ENCODE data around the gene PRX. TPM values are rescaled to one million over a fixed set of nuclear protein-coding genes. Genes with fewer than 3 reads are reported as not detected.

Gene PRX
- polyA plus RNA-seq, 1 donor from 2014 or later = 0.20 TPM

DNA sequence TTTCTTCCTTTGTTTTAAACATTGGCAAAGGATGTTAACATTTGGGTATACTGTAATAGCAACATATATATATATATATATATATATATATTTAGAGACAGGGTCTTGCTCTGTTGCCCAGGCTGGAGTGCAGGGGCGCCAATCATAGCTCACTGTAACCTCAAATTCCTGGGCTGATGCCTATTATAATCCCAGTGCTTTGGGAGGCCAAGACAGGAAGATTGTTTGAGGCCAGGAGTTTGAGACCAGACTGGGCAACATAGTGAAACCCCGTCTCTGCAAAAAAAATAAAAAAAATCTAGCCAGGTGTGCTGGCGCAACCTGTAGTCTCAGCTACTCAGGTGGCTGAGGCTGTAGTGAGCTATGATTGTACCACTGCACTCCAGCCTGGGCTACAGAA is 47.0 kb upstream of the PRX start:
- Histone ChIP-seq H2AFZ (ENCODE audit: low read depth, low read length) (no peak overlapping the region), H3K36me3 (ENCODE audit: insufficient read depth, low read length) (no peaks in the 10 kb centered on the region), H3K9ac (ENCODE audit: low read length) (no peak overlapping the region), H3K4me2 (ENCODE audit: low read length) (no peak overlapping the region), H3K9me2 (ENCODE audit: insufficient read depth, low read length) (no peaks in the 10 kb centered on the region), H3K4me3 (ENCODE audit: low read length) (no peak overlapping the region), H4K20me1 (ENCODE audit: insufficient read depth) (no peaks in the 10 kb centered on the region), H3K27ac (ENCODE audit: low read length) (no peak overlapping the region), H3K27me3 (ENCODE audit: insufficient read depth, low read depth, low read length) (no peaks in the 10 kb centered on the region), H3K79me2 (replicated peaks; ENCODE audit: insufficient read depth, low read length) (no peaks in the 10 kb centered on the region), H3F3A (ENCODE audit: insufficient read depth, low read length, poor library complexity, severe bottlenecking) (no peaks in the 10 kb centered on the region), H3K9me3 (ENCODE audit: low read length) (no peaks in the 10 kb centered on the region)
- TF ChIP-seq EP300 (conservative IDR thresholded peaks at IDR 0.05; ENCODE audit: poor library complexity, severe bottlenecking) (no peak), RAD21 (conservative IDR thresholded peaks at IDR 0.05) (no peak), POLR2AphosphoS5 (IDR thresholded peaks at IDR 0.05) (no peak), SMC3 (conservative IDR thresholded peaks at IDR 0.05; ENCODE audit: poor library complexity) (no peak)

DNA sequence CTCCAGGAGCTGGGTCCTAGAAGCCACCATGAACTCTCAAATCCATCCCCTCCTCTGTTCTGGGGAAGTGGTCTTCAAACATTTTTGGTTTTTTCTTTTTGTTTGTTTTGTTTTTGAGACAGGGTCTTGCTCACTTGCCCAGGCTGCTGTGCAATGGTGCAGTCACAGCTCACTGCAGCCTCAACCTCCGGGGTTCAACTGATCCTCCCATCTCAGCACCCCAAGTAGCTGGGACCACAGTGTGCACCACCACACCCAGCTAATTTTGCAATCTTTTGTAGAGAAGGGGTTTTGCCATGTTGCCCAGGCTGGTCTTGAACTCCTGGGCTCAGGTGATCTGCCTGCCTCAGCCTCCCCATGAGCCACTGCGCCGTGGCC is 45.4 kb upstream of the PRX start:
- H4K20me1 ChIP-seq (ENCODE audit: insufficient read depth) = no peaks in the 10 kb centered on the region
- no peaks in the 10 kb centered on the region for H3K27me3 ChIP-seq (ENCODE audit: insufficient read depth, low read depth, low read length)
- no peaks in the 10 kb centered on the region for H3K9me2 ChIP-seq (ENCODE audit: insufficient read depth, low read length)
- no peak overlapping the region for H3K27ac ChIP-seq (ENCODE audit: low read length)
- H3K9ac ChIP-seq (ENCODE audit: low read length) = no peak overlapping the region
- TF ChIP-seq TAF1 (IDR thresholded peaks at IDR 0.05; ENCODE audit: low read depth) (no peak), EP300 (conservative IDR thresholded peaks at IDR 0.05; ENCODE audit: poor library complexity, severe bottlenecking) (no peak), MXI1 (conservative IDR thresholded peaks at IDR 0.05; ENCODE audit: poor library complexity, severe bottlenecking) (no peak), EZH2 (IDR thresholded peaks at IDR 0.05; ENCODE audit: borderline replicate concordance, insufficient read depth, low read length, poor library complexity, severe bottlenecking) (no peak), SMC3 (conservative IDR thresholded peaks at IDR 0.05; ENCODE audit: poor library complexity) (no peak), POLR2AphosphoS5 (IDR thresholded peaks at IDR 0.05) (no peak), RAD21 (conservative IDR thresholded peaks at IDR 0.05) (no peak)
- TF ChIP-seq, protein P1, sequence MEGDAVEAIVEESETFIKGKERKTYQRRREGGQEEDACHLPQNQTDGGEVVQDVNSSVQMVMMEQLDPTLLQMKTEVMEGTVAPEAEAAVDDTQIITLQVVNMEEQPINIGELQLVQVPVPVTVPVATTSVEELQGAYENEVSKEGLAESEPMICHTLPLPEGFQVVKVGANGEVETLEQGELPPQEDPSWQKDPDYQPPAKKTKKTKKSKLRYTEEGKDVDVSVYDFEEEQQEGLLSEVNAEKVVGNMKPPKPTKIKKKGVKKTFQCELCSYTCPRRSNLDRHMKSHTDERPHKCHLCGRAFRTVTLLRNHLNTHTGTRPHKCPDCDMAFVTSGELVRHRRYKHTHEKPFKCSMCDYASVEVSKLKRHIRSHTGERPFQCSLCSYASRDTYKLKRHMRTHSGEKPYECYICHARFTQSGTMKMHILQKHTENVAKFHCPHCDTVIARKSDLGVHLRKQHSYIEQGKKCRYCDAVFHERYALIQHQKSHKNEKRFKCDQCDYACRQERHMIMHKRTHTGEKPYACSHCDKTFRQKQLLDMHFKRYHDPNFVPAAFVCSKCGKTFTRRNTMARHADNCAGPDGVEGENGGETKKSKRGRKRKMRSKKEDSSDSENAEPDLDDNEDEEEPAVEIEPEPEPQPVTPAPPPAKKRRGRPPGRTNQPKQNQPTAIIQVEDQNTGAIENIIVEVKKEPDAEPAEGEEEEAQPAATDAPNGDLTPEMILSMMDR (IDR thresholded peaks at IDR 0.05; ENCODE audit: poor library complexity, severe bottlenecking) = no peak
- TF ChIP-seq, protein P2, sequence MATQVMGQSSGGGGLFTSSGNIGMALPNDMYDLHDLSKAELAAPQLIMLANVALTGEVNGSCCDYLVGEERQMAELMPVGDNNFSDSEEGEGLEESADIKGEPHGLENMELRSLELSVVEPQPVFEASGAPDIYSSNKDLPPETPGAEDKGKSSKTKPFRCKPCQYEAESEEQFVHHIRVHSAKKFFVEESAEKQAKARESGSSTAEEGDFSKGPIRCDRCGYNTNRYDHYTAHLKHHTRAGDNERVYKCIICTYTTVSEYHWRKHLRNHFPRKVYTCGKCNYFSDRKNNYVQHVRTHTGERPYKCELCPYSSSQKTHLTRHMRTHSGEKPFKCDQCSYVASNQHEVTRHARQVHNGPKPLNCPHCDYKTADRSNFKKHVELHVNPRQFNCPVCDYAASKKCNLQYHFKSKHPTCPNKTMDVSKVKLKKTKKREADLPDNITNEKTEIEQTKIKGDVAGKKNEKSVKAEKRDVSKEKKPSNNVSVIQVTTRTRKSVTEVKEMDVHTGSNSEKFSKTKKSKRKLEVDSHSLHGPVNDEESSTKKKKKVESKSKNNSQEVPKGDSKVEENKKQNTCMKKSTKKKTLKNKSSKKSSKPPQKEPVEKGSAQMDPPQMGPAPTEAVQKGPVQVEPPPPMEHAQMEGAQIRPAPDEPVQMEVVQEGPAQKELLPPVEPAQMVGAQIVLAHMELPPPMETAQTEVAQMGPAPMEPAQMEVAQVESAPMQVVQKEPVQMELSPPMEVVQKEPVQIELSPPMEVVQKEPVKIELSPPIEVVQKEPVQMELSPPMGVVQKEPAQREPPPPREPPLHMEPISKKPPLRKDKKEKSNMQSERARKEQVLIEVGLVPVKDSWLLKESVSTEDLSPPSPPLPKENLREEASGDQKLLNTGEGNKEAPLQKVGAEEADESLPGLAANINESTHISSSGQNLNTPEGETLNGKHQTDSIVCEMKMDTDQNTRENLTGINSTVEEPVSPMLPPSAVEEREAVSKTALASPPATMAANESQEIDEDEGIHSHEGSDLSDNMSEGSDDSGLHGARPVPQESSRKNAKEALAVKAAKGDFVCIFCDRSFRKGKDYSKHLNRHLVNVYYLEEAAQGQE (IDR thresholded peaks at IDR 0.05; ENCODE audit: borderline replicate concordance) = no peak
- no peaks in the 10 kb centered on the region for H3K36me3 ChIP-seq (ENCODE audit: insufficient read depth, low read length)
- no peak overlapping the region for H3K4me2 ChIP-seq (ENCODE audit: low read length)
- H3K79me2 ChIP-seq (replicated peaks; ENCODE audit: insufficient read depth, low read length) = no peaks in the 10 kb centered on the region
- no peaks in the 10 kb centered on the region for H3K9me3 ChIP-seq (ENCODE audit: low read length)
- no peak overlapping the region for H2AFZ ChIP-seq (ENCODE audit: low read depth, low read length)
- no peak overlapping the region for H3K4me3 ChIP-seq (ENCODE audit: low read length)
- no peaks in the 10 kb centered on the region for H3F3A ChIP-seq (ENCODE audit: insufficient read depth, low read length, poor library complexity, severe bottlenecking)

All from neural cell (in vitro differentiated cells).